ENCODE data around the gene FERD3L. TPM values are rescaled to one million over a fixed set of nuclear protein-coding genes. Genes with fewer than 3 reads are reported as not detected.

FERD3L gene
- total and polyA plus RNA-seq, 2 donors (not counting 3 experiments of a cell fraction or from before 2014, with no cell fraction given): not detected

DNA sequence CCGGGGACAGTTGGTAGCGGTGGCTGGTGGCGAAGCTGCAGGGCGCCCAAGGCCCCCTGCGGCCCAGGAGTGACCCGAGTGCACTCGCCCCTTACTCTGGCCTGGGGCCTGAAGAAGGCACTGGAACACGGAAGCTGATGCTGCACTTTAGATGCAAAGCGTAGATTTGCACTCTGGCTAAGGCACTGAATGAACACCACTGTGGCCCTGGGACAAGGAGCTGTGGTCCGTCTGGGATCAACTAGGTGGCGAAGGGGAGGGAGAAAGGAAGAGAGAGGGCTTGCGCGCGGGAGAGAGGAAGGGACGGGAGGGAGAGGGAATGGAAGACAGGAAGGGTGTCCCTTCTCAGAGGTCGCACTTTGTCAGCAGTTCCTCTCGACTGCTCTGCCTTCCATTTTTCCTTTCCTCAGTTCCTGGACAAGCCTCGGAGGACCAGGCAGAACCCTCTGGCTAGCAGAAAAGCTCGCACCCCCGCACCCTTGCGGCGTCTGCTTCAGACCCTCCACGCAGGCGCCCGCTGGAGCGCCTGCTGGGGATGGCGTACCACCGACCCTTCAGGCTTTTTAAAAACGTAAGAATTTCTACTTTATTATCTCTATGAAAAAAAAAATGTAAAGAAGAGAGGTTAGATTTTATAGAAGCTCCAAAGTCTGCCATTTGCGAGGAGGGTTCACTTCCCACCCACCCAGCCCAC, 1.2 kb downstream of the FERD3L start:
- H3K9me1 ChIP-seq (replicated peaks; ENCODE audit: control insufficient read depth, extremely low read depth, insufficient read depth, low read length): no peaks in the 10 kb centered on the region
- no peak for FAIRE-seq
- H3K4me1 ChIP-seq (ENCODE audit: control insufficient read depth, extremely low read depth, insufficient read depth, low read length): no peaks in the 10 kb centered on the region
- no peak overlapping the region for H2AFZ ChIP-seq (ENCODE audit: low read depth, low read length)
- H3K36me3 ChIP-seq (ENCODE audit: control insufficient read depth in 2 of 2, extremely low read depth in 1 of 2, insufficient read depth in 2 of 2, low read length in 2 of 2): no peaks in the 10 kb centered on the region
- no peak for DNase-seq (ENCODE audit: low read depth, low spot score)
- TF ChIP-seq POLR2AphosphoS5 (IDR thresholded peaks at IDR 0.05; ENCODE audit: insufficient read depth, low read depth, low read length): no peak
- no peak for TF ChIP-seq FOS (IDR thresholded peaks at IDR 0.05; ENCODE audit: borderline replicate concordance, insufficient read depth, low read length)
- TF ChIP-seq MYC (IDR thresholded peaks at IDR 0.05; ENCODE audit: low read depth, low read length): no peak
- no peak for TF ChIP-seq GATA2 (IDR thresholded peaks at IDR 0.05; ENCODE audit: insufficient read depth, insufficient read length, low read depth, low read length)
- TF ChIP-seq JUN (IDR thresholded peaks at IDR 0.05; ENCODE audit: borderline replicate concordance, insufficient read depth, insufficient read length, low read depth): no peak
- peak; percentile 73 for TF ChIP-seq EZH2 (IDR thresholded peaks at IDR 0.05; ENCODE audit: borderline replicate concordance, low read depth, low read length, severe bottlenecking)
- no peak for TF ChIP-seq POLR2A (IDR thresholded peaks at IDR 0.05; ENCODE audit: low read depth, low read length)
- dilution Hi-C loops (cut with MboI; ENCODE audit: extremely low pct_ligation_motif_present, low sequenced_read_pairs): no loop called here
- no peaks in the 10 kb centered on the region for H3K79me2 ChIP-seq (ENCODE audit: control insufficient read depth, insufficient read depth, low read length)
- no peak overlapping the region for H3K9ac ChIP-seq (replicated peaks; ENCODE audit: extremely low read depth, insufficient read depth, low read length)
- H3K27ac ChIP-seq (ENCODE audit: insufficient read depth, low read depth, low read length): no peak overlapping the region
- no TSS peak for BruUV-seq (replicated peaks)
- no peaks in the 10 kb centered on the region for H4K20me1 ChIP-seq (replicated peaks; ENCODE audit: control insufficient read depth, extremely low read depth, insufficient read depth, low read length)
- no peaks in the 10 kb centered on the region for H3K9me3 ChIP-seq (replicated peaks; ENCODE audit: control insufficient read depth, insufficient read depth, low read length)
- H3K27me3 ChIP-seq (ENCODE audit: control insufficient read depth in 2 of 2, insufficient read depth in 2 of 2, low read length in 2 of 2): peaks cover 24 to 59% of the 10 kb centered on the region in 2 experiments
- no peak overlapping the region for H3K4me3 ChIP-seq (replicated peaks in 1 of 3; ENCODE audit: insufficient read depth in 1 of 3, low read depth in 1 of 3, low read length in 3 of 3)
- no peak overlapping the region for H3K4me2 ChIP-seq (ENCODE audit: insufficient read depth, low read length)
- ChIA-PET POLR2A (no interaction called here), CTCF (interaction anchor here (1.1 kb wide), 1 partner anchor 22 kb away, joined by 5 read pairs; no protein-coding TSS in a partner anchor)
- intact Hi-C loops (cut with micrococcal nuclease): no loop called here

DNA sequence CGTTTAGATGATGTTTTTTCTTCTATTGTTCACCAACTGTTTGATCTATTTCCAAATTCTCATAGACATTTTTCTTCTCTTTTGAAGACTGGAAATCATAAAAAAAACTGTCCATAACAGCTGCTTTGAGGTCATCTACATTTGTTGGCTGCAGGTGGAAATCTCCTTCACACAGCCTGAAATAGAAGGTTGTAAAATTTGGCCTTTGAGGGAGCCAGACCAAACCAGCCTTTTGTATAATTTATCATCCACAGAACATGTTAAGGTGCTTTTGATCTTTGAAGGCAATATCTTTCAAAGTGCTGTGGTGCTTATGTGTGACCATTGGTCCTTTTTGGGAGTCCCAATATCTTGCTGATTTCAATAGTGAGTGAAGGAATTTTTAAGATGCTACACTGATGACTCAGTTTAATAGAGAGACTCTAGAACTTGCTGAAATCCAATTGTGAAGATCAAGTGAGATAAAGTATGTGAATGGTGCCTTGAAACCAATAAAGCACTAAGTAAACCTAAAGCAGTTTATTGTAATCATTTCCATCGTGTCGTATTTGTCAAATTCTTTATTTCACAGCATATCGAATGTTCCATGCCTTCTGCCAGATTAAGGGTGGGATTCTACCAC, 5.4 kb downstream of the FERD3L start:
- no peak overlapping the region for H3K27ac ChIP-seq (ENCODE audit: insufficient read depth, low read depth, low read length)
- intact Hi-C loops (cut with micrococcal nuclease): no loop called here
- H3K9me1 ChIP-seq (replicated peaks; ENCODE audit: control insufficient read depth, extremely low read depth, insufficient read depth, low read length): no peaks in the 10 kb centered on the region
- H3K4me3 ChIP-seq (replicated peaks in 1 of 3; ENCODE audit: insufficient read depth in 1 of 3, low read depth in 1 of 3, low read length in 3 of 3): no peak overlapping the region
- no peaks in the 10 kb centered on the region for H3K36me3 ChIP-seq (ENCODE audit: control insufficient read depth in 2 of 2, extremely low read depth in 1 of 2, insufficient read depth in 2 of 2, low read length in 2 of 2)
- H4K20me1 ChIP-seq (replicated peaks; ENCODE audit: control insufficient read depth, extremely low read depth, insufficient read depth, low read length): no peaks in the 10 kb centered on the region
- no peak for FAIRE-seq
- dilution Hi-C loops (cut with MboI; ENCODE audit: extremely low pct_ligation_motif_present, low sequenced_read_pairs): no loop called here
- H3K79me2 ChIP-seq (ENCODE audit: control insufficient read depth, insufficient read depth, low read length): no peaks in the 10 kb centered on the region
- DNase-seq (ENCODE audit: low read depth, low spot score): no peak
- no peak overlapping the region for H3K9ac ChIP-seq (replicated peaks; ENCODE audit: extremely low read depth, insufficient read depth, low read length)
- peaks cover 14 to 39% of the 10 kb centered on the region in 2 experiments for H3K27me3 ChIP-seq (ENCODE audit: control insufficient read depth in 2 of 2, insufficient read depth in 2 of 2, low read length in 2 of 2)
- no peak overlapping the region for H3K4me2 ChIP-seq (ENCODE audit: insufficient read depth, low read length)
- POLR2A ChIA-PET: no interaction called here
- H3K4me1 ChIP-seq (ENCODE audit: control insufficient read depth, extremely low read depth, insufficient read depth, low read length): no peaks in the 10 kb centered on the region
- H2AFZ ChIP-seq (ENCODE audit: low read depth, low read length): no peak overlapping the region
- TF ChIP-seq, protein P1, sequence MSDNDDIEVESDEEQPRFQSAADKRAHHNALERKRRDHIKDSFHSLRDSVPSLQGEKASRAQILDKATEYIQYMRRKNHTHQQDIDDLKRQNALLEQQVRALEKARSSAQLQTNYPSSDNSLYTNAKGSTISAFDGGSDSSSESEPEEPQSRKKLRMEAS (IDR thresholded peaks at IDR 0.05; ENCODE audit: insufficient read depth, insufficient read length): no peak
- no peak for TF ChIP-seq MYC (IDR thresholded peaks at IDR 0.05; ENCODE audit: low read depth, low read length)
- no peaks in the 10 kb centered on the region for H3K9me3 ChIP-seq (replicated peaks; ENCODE audit: control insufficient read depth, insufficient read depth, low read length)
- CTCF ChIA-PET: no interaction called here
- no TSS peak for BruUV-seq (replicated peaks)

All from endothelial cell of umbilical vein (primary cell).